K562 (cell line): ENCODE data around the gene NR1H2. TPM values are rescaled to one million over a fixed set of nuclear protein-coding genes. Genes with fewer than 3 reads are reported as not detected.
A peak's percentile ranks its signal among the peaks of the same experiment; 100 is the strongest.

Experiments
- ATAC-seq: fragments of 200-7000 bp; cut with Tn5 transposase; 3 replicates; pipeline ENCODE4 v1.9.1; 2020; ENCODE audit warnings: moderate library complexity
- BruUV-seq: library from RNA; stranded (reverse); fragments of 400-500 nt; replicated peaks from 2 replicates; lab custom pipeline; 2021; lab: Mats Ljungman, UMichigan
- CTCF ChIA-PET: fragments of 300-600 bp; formaldehyde crosslinking; extraction: SDS; loops from one replicate; lab custom pipeline; 2021; ENCODE audit warnings: low intra/inter-chr PET ratio; lab: Yijun Ruan, JAX
- POLR2A ChIA-PET: fragments of 300-600, 350-650 bp; sonication (Branson Sonifier 250); formaldehyde crosslinking; extraction: SDS; loops from one replicate; lab custom pipeline; 2021; ENCODE audit warnings: antibody characterized with exemption, inconsistent platforms; lab: Yijun Ruan, JAX
- DNase-seq, 4 experiments: peaks; one replicate each; pipeline versions ENCODE4 v3.0.0 to v3.0.0-alpha.2; 2011 to 2018; ENCODE audit warnings: low spot score in 3 of 4, mixed read lengths in 3 of 4; ENCODE audit errors: extremely low read depth in 1 of 4
- FAIRE-seq: peaks from 2 replicates; lab custom pipeline; 2011; peaks lifted over from hg19 to GRCh38; lab: Jason Lieb, UNC
- H2AFZ ChIP-seq: 2 replicates; pipeline ENCODE4 v1.6.0; 2011; ENCODE audit warnings: low read depth, low read length, control low read depth, inconsistent platforms
- H3K27ac ChIP-seq: fragments of 200-600 bp; 3 replicates; pipeline ENCODE4 v1.8.0; 2011; ENCODE audit warnings: low read depth, mild to moderate bottlenecking, control low read depth, inconsistent platforms, low read length, moderate library complexity, mixed read lengths; ENCODE audit errors: extremely low read depth
- H3K27me3 ChIP-seq, 2 experiments: fragments of 300-600 bp in 1 of 2; 2 replicates in 1 of 2; 3 replicates in 1 of 2; pipeline versions ENCODE4 v1.6.0 to v1.8.0; 2011; ENCODE audit warnings: inconsistent platforms in 2 of 2, low read length in 2 of 2, mild to moderate bottlenecking in 1 of 2, mixed read lengths in 1 of 2, moderate library complexity in 1 of 2; ENCODE audit not compliant: control insufficient read depth in 2 of 2, insufficient read depth in 2 of 2
- H3K36me3 ChIP-seq: fragments of 300-600 bp; 3 replicates; pipeline ENCODE4 v1.8.0; 2011; ENCODE audit warnings: mild to moderate bottlenecking, low read length, inconsistent platforms; ENCODE audit not compliant: control insufficient read depth, insufficient read depth
- H3K4me1 ChIP-seq, 2 experiments: fragments of 200-600 bp in 1 of 2; replicated peaks in 1 of 2; 2 replicates in 1 of 2; 3 replicates in 1 of 2; pipeline versions ENCODE4 v1.5.1 to v1.8.0; 2011; ENCODE audit warnings: inconsistent platforms in 2 of 2, low read length in 2 of 2, mild to moderate bottlenecking in 1 of 2, mixed read lengths in 1 of 2, moderate library complexity in 1 of 2; ENCODE audit not compliant: control insufficient read depth in 2 of 2, insufficient read depth in 2 of 2
- H3K4me2 ChIP-seq: 2 replicates; pipeline ENCODE4 v1.6.1; 2011; ENCODE audit warnings: low read length, control low read depth, inconsistent platforms, mixed read lengths; ENCODE audit not compliant: insufficient read depth
- H3K4me3 ChIP-seq: fragments of 200-600 bp; sonication (generic), shearing (Covaris generic); 2 replicates; pipeline ENCODE4 v1.5.1; 2016; ENCODE audit warnings: control low read depth, inconsistent platforms
- H3K79me2 ChIP-seq: fragments of 200-600 bp; 3 replicates; pipeline ENCODE4 v1.8.0; 2011; ENCODE audit warnings: low read length, inconsistent platforms; ENCODE audit not compliant: control insufficient read depth, insufficient read depth
- H3K9ac ChIP-seq, 2 experiments: 2 replicates each; pipeline versions ENCODE4 v1.6.0 to v1.6.1; 2011; ENCODE audit warnings: low read depth in 2 of 2, low read length in 2 of 2, control low read depth in 1 of 2, inconsistent platforms in 1 of 2, mild to moderate bottlenecking in 1 of 2, mixed read lengths in 1 of 2; ENCODE audit not compliant: insufficient read depth in 1 of 2
- H3K9me1 ChIP-seq: one replicate; pipeline ENCODE4 v1.6.0; 2011; ENCODE audit warnings: inconsistent platforms, mild to moderate bottlenecking, low read length, moderate library complexity; ENCODE audit not compliant: control insufficient read depth, insufficient read depth
- H3K9me3 ChIP-seq: replicated peaks from 2 replicates; pipeline ENCODE4 v1.5.1; 2011; ENCODE audit warnings: low read depth, low read length, inconsistent platforms; ENCODE audit not compliant: control insufficient read depth, insufficient read depth
- H4K20me1 ChIP-seq: replicated peaks from 2 replicates; pipeline ENCODE4 v1.6.1; 2011; ENCODE audit warnings: low read length, inconsistent platforms, mixed read lengths; ENCODE audit not compliant: control insufficient read depth, insufficient read depth
- AFF4 ChIP-seq: sonication (generic); formaldehyde crosslinking; IDR thresholded peaks from 2 replicates; pipeline ENCODE4 v1.8.0; 2023; ENCODE audit warnings: mild to moderate bottlenecking, missing genetic modification reagents
- BCOR ChIP-seq: fragments of 450-650 bp; IDR thresholded peaks from 2 replicates; pipeline ENCODE4 v1.6.1; 2016
- DPF2 ChIP-seq: fragments of 450-650 bp; IDR thresholded peaks from 2 replicates; pipeline ENCODE4 v1.6.1; 2016
- FUS ChIP-seq: fragments of 200-400 bp; formaldehyde crosslinking; optimal IDR thresholded peaks from 2 replicates; pipeline ENCODE3; 2017; ENCODE audit warnings: low read depth, low read length
- KAT8 ChIP-seq: fragments of 450-650 bp; IDR thresholded peaks from 2 replicates; pipeline ENCODE4 v1.6.1; 2016; ENCODE audit warnings: low read depth, mild to moderate bottlenecking
- NFIX ChIP-seq: fragments of 250-450 bp; sonication (Bioruptor Pico); IDR thresholded peaks from 2 replicates; pipeline ENCODE4 v1.4.0; 2020; ENCODE audit warnings: low read depth, mild to moderate bottlenecking, moderate library complexity
- RBBP5 ChIP-seq: fragments of 200-600 bp; sonication (generic); IDR thresholded peaks from 2 replicates; pipeline ENCODE4 v1.6.1; 2012; ENCODE audit warnings: borderline replicate concordance, mild to moderate bottlenecking, low read length, control low read depth, inconsistent platforms; ENCODE audit not compliant: insufficient read depth, poor library complexity, severe bottlenecking
- SRSF3 ChIP-seq: fragments of 200-400 bp; formaldehyde crosslinking; IDR thresholded peaks from 2 replicates; pipeline ENCODE4 v1.6.1; 2016; ENCODE audit warnings: mild to moderate bottlenecking, low read length, moderate library complexity; ENCODE audit not compliant: insufficient read depth
- TAF15 ChIP-seq: fragments of 200-400 bp; formaldehyde crosslinking; IDR thresholded peaks from 2 replicates; pipeline ENCODE4 v1.6.1; 2017; ENCODE audit warnings: mild to moderate bottlenecking, low read depth, low read length, moderate library complexity
- ZNF354B ChIP-seq: fragments of 250-450 bp; sonication (Bioruptor Pico); IDR thresholded peaks from 2 replicates; pipeline ENCODE4 v1.4.0; 2020
- ZNF507 ChIP-seq: conservative IDR thresholded peaks from 2 replicates; pipeline ENCODE4 v1.6.1; 2017; ENCODE audit warnings: missing genetic modification characterization, missing compliant biosample characterization
- WGBS: fragments of 100-300 bp; shearing (Covaris generic); methylation state at CpG from one replicate; pipeline ENCODE4 v1.1.6; 2016; ENCODE audit warnings: low coverage, mixed read lengths; ENCODE audit not compliant: insufficient coverage; ENCODE audit errors: missing lambda C conversion rate; 5-methylcytosine and 5-hydroxymethylcytosine counted together
- in situ Hi-C: fragments of 300-500 bp; cut with MboI; formaldehyde crosslinking; loops from 4 replicates; pipeline ENCODE4 v1.15.0; 2018; ENCODE audit warnings: inconsistent platforms, mixed read lengths
- intact Hi-C: fragments of 100-400 bp; cut with micrococcal nuclease; formaldehyde crosslinking; loops from 2 replicates; pipeline ENCODE4 v1.14.2; 2022
- polyA plus RNA-seq, 8 experiments: library from polyadenylated mRNA; depleted of rRNA in 4 of 8; stranded (reverse) in 5 of 8; unstranded in 3 of 8; fragments of >200 nt; fragmentation: Nextera tagmentation in 2 of 8; fragmentation: Illumina TruSeq in 1 of 8; extraction: Ambion mirVana in 2 of 8; extraction: Trizol in 1 of 8; gene quantifications; 2 replicates each; pipeline versions ENCODE4 v1.2.1 to v1.2.3, GENCODE V29; 2011 to 2014; ENCODE audit warnings: inconsistent platforms in 1 of 8, missing spikeins in 1 of 8
- total RNA-seq, 7 experiments: library from RNA; depleted of rRNA in 6 of 7; stranded (reverse); fragments of >200 nt in 6 of 7; fragmentation: Illumina TruSeq in 2 of 7; extraction: Trizol in 2 of 7; gene quantifications; 2 replicates each; pipeline versions ENCODE4 v1.2.1 to v1.2.3, GENCODE V29; 2011 to 2021; ENCODE audit warnings: low replicate concordance in 1 of 7

Gene NR1H2
- total and polyA plus RNA-seq, 9 of the 15 experiments (the other 6 are each of a cell fraction or from before 2014, with no cell fraction given) = 0.11 to 73.8 (median 24.0) TPM

GRCh38 chr19:50410109-50410508 is 33.9 kb downstream of the NR1H2 start:
- POLR2A ChIA-PET = interaction anchor here (0.6 to 1.1 kb wide), 3 partner anchors 36 to 1296 kb away, joined by 4 read pairs; partner anchors contain the start of gene LIN7B
- ATAC-seq = no peak
- H3K79me2 ChIP-seq = no peaks in the 10 kb centered on the region
- H3K9me3 ChIP-seq = no peaks in the 10 kb centered on the region
- no TSS peak for BruUV-seq
- TF ChIP-seq KAT8 = no peak
- 0 out of 2 replicates have a peak, but pooled peaks have one; percentile 14 for TF ChIP-seq BCOR
- TF ChIP-seq, all 486 proteins: peak for 1
- Histone ChIP-seq H3K4me3 (no peak overlapping the region), H4K20me1 (no peaks in the 10 kb centered on the region), H3K9ac (no peak overlapping the region), H3K27me3 (no peaks in the 10 kb centered on the region), H3K4me1 (peaks cover 7 to 32% of the 10 kb centered on the region in 2 experiments), H3K36me3 (peaks cover 83% of the 10 kb centered on the region; the same call in 2 of the 3 replicates), H3K4me2 (no peak overlapping the region), H3K9me1 (no peaks in the 10 kb centered on the region), H2AFZ (no peak overlapping the region), H3K27ac (no peak overlapping the region)
- WGBS = 95% methylated on average over 10 of the region's 10 CpGs
- FAIRE-seq (no peak), DNase-seq (no peak)
- intact Hi-C loops = no loop called here
- in situ Hi-C loops = no loop called here
- CTCF ChIA-PET = no interaction called here

- 85% methylated on average over 2 of the region's 2 CpGs for WGBS
- no peaks in the 10 kb centered on the region for H3K79me2 ChIP-seq
- no peak overlapping the region for H2AFZ ChIP-seq
- ChIA-PET CTCF (interaction anchor here (0.7 kb wide), 1 partner anchor 32 kb away, joined by 4 read pairs; no protein-coding TSS in a partner anchor), POLR2A (interaction anchor here (0.5 to 1.2 kb wide), 5 partner anchors 27 to 303 kb away, joined by 3 to 5 read pairs (median 3); partner anchors contain the start of gene POLD1)
- H3K36me3 ChIP-seq = peaks cover 80% of the 10 kb centered on the region; the same call in 2 of the 3 replicates
- no peak for FAIRE-seq
- no peaks in the 10 kb centered on the region for H3K9me3 ChIP-seq
- no peak overlapping the region for H3K4me3 ChIP-seq
- intact Hi-C loops = no loop called here
- ATAC-seq = no peak
- DNase-seq = no peak
- no peak for TF ChIP-seq FUS
- TF ChIP-seq RBBP5 = no peak
- no peak for TF ChIP-seq SRSF3
- TF ChIP-seq DPF2 = no peak
- no peak for TF ChIP-seq TAF15
- no peak for TF ChIP-seq NFIX
- 0 out of 2 replicates have a peak, but pooled peaks have one; percentile 63 for TF ChIP-seq ZNF354B
- TF ChIP-seq ZNF507 = peak; percentile 97
- no peak for TF ChIP-seq AFF4 (CRISPR knock-in tag)
- no peak overlapping the region for H3K4me2 ChIP-seq
- peaks cover 13 to 48% of the 10 kb centered on the region in 2 experiments for H3K4me1 ChIP-seq
- no peaks in the 10 kb centered on the region for H4K20me1 ChIP-seq
- H3K9me1 ChIP-seq = no peaks in the 10 kb centered on the region
- in situ Hi-C loops = no loop called here
- no TSS peak for BruUV-seq
- no peak overlapping the region for H3K27ac ChIP-seq
- H3K9ac ChIP-seq = no peak overlapping the region
- H3K27me3 ChIP-seq = no peaks in the 10 kb centered on the region
Observed at GRCh38 chr19:50412419-50412818, 36.2 kb downstream of the NR1H2 start.
